Common myeloid progenitor, CD34-positive (primary cell): Measurements from ENCODE around the gene FRMD3.

Experiments used
- CTCF ChIA-PET: fragments of 350-600 bp; sonication (Branson Sonifier 250); formaldehyde crosslinking; loops from one replicate; lab custom pipeline; 2021; ENCODE audit warnings: antibody characterized with exemption; lab: Charles Lee
- POLR2A ChIA-PET: fragments of 350-600 bp; sonication (Branson Sonifier 250); formaldehyde crosslinking; loops from one replicate; lab custom pipeline; 2021; ENCODE audit warnings: antibody characterized with exemption; lab: Charles Lee
- DNase-seq, 3 donors: peaks; one replicate each; pipeline versions ENCODE4 v3.0.0 to v3.0.0-alpha.2; 2013
- H3K27ac ChIP-seq, 2 experiments: 1 replicate in 1 of 2; 2 replicates in 1 of 2; pipeline ENCODE4 v1.7.0; 2013; ENCODE audit warnings: inconsistent platforms in 2 of 2, low read length in 2 of 2, mild to moderate bottlenecking in 2 of 2, low read depth in 1 of 2, moderate library complexity in 1 of 2; ENCODE audit not compliant: severe bottlenecking in 2 of 2, insufficient read depth in 1 of 2, poor library complexity in 1 of 2
- H3K27me3 ChIP-seq, 5 experiments: replicated peaks in 2 of 5; 1 replicate in 3 of 5; 2 replicates in 2 of 5; pipeline versions ENCODE4 v1.6.1 to v1.7.0; 2013; ENCODE audit warnings: low read length in 4 of 5, mild to moderate bottlenecking in 2 of 5, moderate library complexity in 2 of 5, inconsistent platforms in 1 of 5; ENCODE audit not compliant: insufficient read depth in 5 of 5, control insufficient read depth in 4 of 5
- H3K36me3 ChIP-seq, 4 experiments: 1 replicate in 2 of 4; 2 replicates in 2 of 4; pipeline versions ENCODE4 v1.6.1 to v1.7.0; 2013; ENCODE audit warnings: low read length in 3 of 4, control low read depth in 1 of 4, mild to moderate bottlenecking in 1 of 4; ENCODE audit not compliant: control insufficient read depth in 4 of 4, insufficient read depth in 4 of 4
- H3K4me1 ChIP-seq, 4 experiments: 1 replicate in 3 of 4; 2 replicates in 1 of 4; pipeline versions ENCODE4 v1.6.1 to v1.7.1; 2013; ENCODE audit warnings: low read length in 3 of 4, mild to moderate bottlenecking in 3 of 4, control low read depth in 1 of 4, inconsistent platforms in 1 of 4, moderate library complexity in 1 of 4; ENCODE audit not compliant: control insufficient read depth in 4 of 4, insufficient read depth in 4 of 4; ENCODE audit errors: control extremely low read depth in 1 of 4
- H3K4me3 ChIP-seq, 7 experiments: 1 replicate in 4 of 7; 2 replicates in 3 of 7; pipeline versions ENCODE4 v1.5.1 to v1.7.0; 2013; ENCODE audit warnings: mild to moderate bottlenecking in 7 of 7, low read length in 6 of 7, moderate library complexity in 6 of 7, inconsistent platforms in 2 of 7, low read depth in 2 of 7, control low read depth in 1 of 7; ENCODE audit not compliant: insufficient read depth in 4 of 7, control insufficient read depth in 1 of 7; ENCODE audit errors: extremely low read depth in 1 of 7
- H3K9me3 ChIP-seq, 5 experiments: 1 replicate in 4 of 5; 2 replicates in 1 of 5; pipeline versions ENCODE4 v1.6.1 to v1.7.1; 2013; ENCODE audit warnings: low read length in 4 of 5, mild to moderate bottlenecking in 2 of 5, inconsistent platforms in 1 of 5, low read depth in 1 of 5, moderate library complexity in 1 of 5; ENCODE audit not compliant: control insufficient read depth in 4 of 5, insufficient read depth in 2 of 5; ENCODE audit errors: control extremely low read depth in 1 of 5
- WGBS: methylation state at CpG from one replicate; pipeline ENCODE4 v1.1.5; 2013; ENCODE audit not compliant: insufficient coverage; 5-methylcytosine and 5-hydroxymethylcytosine counted together

FRMD3 gene

DNA sequence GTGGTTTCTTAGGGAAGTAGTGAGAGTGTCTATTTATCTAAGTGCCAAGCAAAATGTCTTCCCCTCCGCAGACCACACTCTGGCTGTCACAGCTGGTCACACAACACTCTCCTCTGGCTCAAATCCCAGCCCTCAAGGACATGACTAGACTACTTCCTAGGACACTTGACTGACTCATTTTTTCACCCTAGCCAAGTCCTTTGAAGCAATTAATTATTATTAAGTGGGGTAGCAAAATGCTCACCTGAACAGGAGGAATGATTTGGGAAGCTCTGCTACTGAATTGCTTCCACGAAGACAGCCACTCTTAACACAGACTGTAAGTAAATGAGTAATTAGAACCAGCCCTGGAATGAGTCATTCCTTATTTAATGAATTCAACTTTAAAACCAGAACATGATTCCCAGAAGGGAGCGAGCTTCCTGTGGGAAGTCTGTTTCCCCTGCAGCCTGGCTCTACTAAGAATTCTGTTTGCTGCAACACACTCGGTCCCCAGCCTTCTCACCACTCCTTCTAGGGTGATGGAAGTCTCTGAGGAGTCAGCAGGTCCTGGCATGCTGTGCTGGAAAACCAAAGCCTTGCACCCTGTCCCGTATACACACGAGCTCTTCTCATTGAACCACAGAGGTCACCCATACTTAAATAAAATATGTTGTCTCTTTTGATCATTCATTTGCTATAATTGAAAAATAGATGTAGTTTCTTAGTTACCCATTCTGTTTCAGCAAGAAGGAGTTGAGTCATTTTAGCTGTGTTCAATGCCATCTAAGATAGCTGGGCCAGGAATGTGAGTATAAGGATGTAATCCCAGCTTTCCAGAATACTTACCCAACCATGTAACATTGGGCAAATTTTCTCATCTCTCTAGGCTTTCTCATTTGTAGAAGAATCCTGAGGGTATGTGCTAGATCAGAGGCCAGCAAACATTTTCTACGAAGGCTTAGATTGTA lies 256.6 kb downstream of the FRMD3 start:
- Histone ChIP-seq H3K27ac (no peak overlapping the region), H3K4me1 (peaks cover 2 to 22% (median 15%) of the 10 kb centered on the region in 4 experiments), H3K36me3 (no peaks in the 10 kb centered on the region), H3K4me3 (peak overlapping the region in 1 of 7 experiments; percentile 6), H3K27me3 (peaks cover 0 to under 1% (median 0%) of the 10 kb centered on the region in 5 experiments), H3K9me3 (no peaks in the 10 kb centered on the region)
- WGBS: 46% methylated on average over 4 of the region's 7 CpGs
- DNase-seq: peak; percentile 59 to 96 (median 94)
- ChIA-PET CTCF (interaction anchor here (0.8 to 1.2 kb wide), 4 partner anchors 10 to 80 kb away, joined by 3 read pairs; no protein-coding TSS in a partner anchor), POLR2A (interaction anchor here (0.6 kb wide), 1 partner anchor 371 kb away, joined by 3 read pairs; no protein-coding TSS in a partner anchor)

DNA sequence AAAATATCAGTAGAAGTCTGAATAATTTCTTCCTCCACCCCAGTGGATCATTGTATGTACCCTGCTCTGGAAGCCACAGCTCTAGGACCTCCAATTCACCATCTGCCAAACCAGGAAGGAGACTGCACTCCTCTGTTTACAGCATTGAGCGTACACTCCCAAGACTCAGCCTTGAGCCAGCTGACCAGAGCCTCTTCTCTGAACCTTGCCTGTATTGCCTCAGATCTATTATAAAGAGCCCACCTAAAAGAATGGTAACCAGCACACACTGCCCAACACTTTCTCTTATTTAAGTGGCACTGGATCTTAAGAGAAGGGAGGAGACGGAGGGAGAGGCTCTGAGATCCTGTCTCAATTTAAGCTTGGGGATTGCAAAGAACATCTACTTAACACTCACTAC lies 257.4 kb downstream of the FRMD3 start:
- Histone ChIP-seq H3K36me3 (no peaks in the 10 kb centered on the region), H3K9me3 (no peaks in the 10 kb centered on the region), H3K27ac (no peak overlapping the region), H3K27me3 (no peaks in the 10 kb centered on the region), H3K4me1 (peaks cover 2 to 22% (median 15%) of the 10 kb centered on the region in 4 experiments), H3K4me3 (peak overlapping the region in 2 of 7 experiments; percentile 6 to 19)
- no peak for DNase-seq
- CTCF ChIA-PET: interaction anchor here (1.1 to 1.2 kb wide), 2 partner anchors 10 to 53 kb away, joined by 3 read pairs; no protein-coding TSS in a partner anchor
- WGBS: no CpG with 5 or more reads among the region's 2 CpGs
- POLR2A ChIA-PET: interaction anchor here (0.6 kb wide), 1 partner anchor 372 kb away, joined by 3 read pairs; no protein-coding TSS in a partner anchor

GRCh38 chr9:83280268-83280667 lies 257.9 kb downstream of the FRMD3 start:
- H3K4me3 ChIP-seq: no peak overlapping the region
- H3K4me1 ChIP-seq: peaks cover 2 to 22% (median 15%) of the 10 kb centered on the region in 4 experiments
- 95% methylated on average over 3 of the region's 5 CpGs for WGBS
- no peaks in the 10 kb centered on the region for H3K36me3 ChIP-seq
- H3K27me3 ChIP-seq: no peaks in the 10 kb centered on the region
- H3K9me3 ChIP-seq: no peaks in the 10 kb centered on the region
- peak in 2 of 3 donors; percentile 57 to 66 for DNase-seq
- no peak overlapping the region for H3K27ac ChIP-seq
- CTCF ChIA-PET: interaction anchor here (1.1 kb wide), 1 partner anchor 54 kb away, joined by 3 read pairs; no protein-coding TSS in a partner anchor
- POLR2A ChIA-PET: no interaction called here

- POLR2A ChIA-PET: no interaction called here
- H3K9me3 ChIP-seq: no peaks in the 10 kb centered on the region
- H3K4me3 ChIP-seq: no peak overlapping the region
- CTCF ChIA-PET: interaction anchor here (0.9 kb wide), 1 partner anchor 55 kb away, joined by 3 read pairs; no protein-coding TSS in a partner anchor
- H3K27me3 ChIP-seq: no peaks in the 10 kb centered on the region
- 90% methylated on average over 5 of the region's 5 CpGs for WGBS
- peaks cover 0 to 4% (median 2%) of the 10 kb centered on the region in 4 experiments for H3K4me1 ChIP-seq
- no peaks in the 10 kb centered on the region for H3K36me3 ChIP-seq
- H3K27ac ChIP-seq: no peak overlapping the region
- DNase-seq: no peak
These were observed 263.4 kb downstream of the FRMD3 start for GRCh38 chr9:83274787-83275186.

- Histone ChIP-seq H3K9me3 (no peaks in the 10 kb centered on the region), H3K4me1 (peaks cover 0 to 6% (median 2%) of the 10 kb centered on the region in 4 experiments), H3K4me3 (no peak overlapping the region), H3K27me3 (no peaks in the 10 kb centered on the region), H3K27ac (no peak overlapping the region), H3K36me3 (no peaks in the 10 kb centered on the region)
- WGBS: 36% methylated on average over 2 of the region's 2 CpGs
- DNase-seq: no peak
- CTCF ChIA-PET: interaction anchor here (0.6 kb wide), 1 partner anchor 61 kb away, joined by 4 read pairs; no protein-coding TSS in a partner anchor
- POLR2A ChIA-PET: no interaction called here
These were observed 266.5 kb downstream of the FRMD3 start for GRCh38 chr9:83271665-83272071.

GRCh38 chr9:83270116-83270515 lies 268.1 kb downstream of the FRMD3 start:
- POLR2A ChIA-PET: no interaction called here
- H3K4me1 ChIP-seq: peaks cover 0 to 8% (median 2%) of the 10 kb centered on the region in 4 experiments
- H3K27me3 ChIP-seq: no peaks in the 10 kb centered on the region
- CTCF ChIA-PET: no interaction called here
- H3K27ac ChIP-seq: no peak overlapping the region
- no peaks in the 10 kb centered on the region for H3K9me3 ChIP-seq
- no peaks in the 10 kb centered on the region for H3K36me3 ChIP-seq
- 67% methylated on average over 3 of the region's 3 CpGs for WGBS
- no peak for DNase-seq
- no peak overlapping the region for H3K4me3 ChIP-seq
